C4-2B (cell line): ENCODE measurements around the gene CPHXL2.

Source experiments
- ZFX ChIP-seq: fragments of 450-650 bp; IDR thresholded peaks from 2 replicates; pipeline ENCODE4 v1.6.1; 2017
- TF ChIP-seq, protein P1 (sequence below): fragments of 450-650 bp; conservative IDR thresholded peaks from 2 replicates; pipeline ENCODE4 v1.5.1; 2017; ENCODE audit warnings: mild to moderate bottlenecking

DNA sequence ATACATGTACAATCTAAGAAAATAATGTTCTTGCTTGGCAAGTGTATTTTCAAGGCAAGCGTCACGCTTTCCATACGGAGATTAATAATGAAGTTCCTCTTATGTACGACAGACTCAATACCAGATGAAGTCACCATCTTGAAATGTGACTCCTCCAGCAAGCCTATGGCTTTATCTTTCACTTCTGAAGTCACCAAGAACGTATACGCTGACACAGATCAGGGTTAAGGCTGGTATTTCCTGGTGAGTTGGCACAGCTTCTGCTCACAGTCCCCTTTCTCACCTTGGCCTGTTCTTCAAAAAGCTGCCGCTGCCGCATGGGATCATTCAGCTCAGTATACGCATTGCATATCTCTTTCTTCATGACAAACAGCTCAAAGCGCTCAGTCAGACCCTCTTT lies 47.7 kb downstream of the CPHXL2 start:
- TF ChIP-seq, protein P1, sequence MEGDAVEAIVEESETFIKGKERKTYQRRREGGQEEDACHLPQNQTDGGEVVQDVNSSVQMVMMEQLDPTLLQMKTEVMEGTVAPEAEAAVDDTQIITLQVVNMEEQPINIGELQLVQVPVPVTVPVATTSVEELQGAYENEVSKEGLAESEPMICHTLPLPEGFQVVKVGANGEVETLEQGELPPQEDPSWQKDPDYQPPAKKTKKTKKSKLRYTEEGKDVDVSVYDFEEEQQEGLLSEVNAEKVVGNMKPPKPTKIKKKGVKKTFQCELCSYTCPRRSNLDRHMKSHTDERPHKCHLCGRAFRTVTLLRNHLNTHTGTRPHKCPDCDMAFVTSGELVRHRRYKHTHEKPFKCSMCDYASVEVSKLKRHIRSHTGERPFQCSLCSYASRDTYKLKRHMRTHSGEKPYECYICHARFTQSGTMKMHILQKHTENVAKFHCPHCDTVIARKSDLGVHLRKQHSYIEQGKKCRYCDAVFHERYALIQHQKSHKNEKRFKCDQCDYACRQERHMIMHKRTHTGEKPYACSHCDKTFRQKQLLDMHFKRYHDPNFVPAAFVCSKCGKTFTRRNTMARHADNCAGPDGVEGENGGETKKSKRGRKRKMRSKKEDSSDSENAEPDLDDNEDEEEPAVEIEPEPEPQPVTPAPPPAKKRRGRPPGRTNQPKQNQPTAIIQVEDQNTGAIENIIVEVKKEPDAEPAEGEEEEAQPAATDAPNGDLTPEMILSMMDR, result no peak
- no peak for TF ChIP-seq ZFX
